GM12874 (cell line): ENCODE measurements around the gene SPATA13.

Source experiments
- CTCF ChIP-seq: IDR thresholded peaks from 2 replicates; pipeline ENCODE4 v1.5.1; 2011; ENCODE audit warnings: low read depth, mild to moderate bottlenecking, control low read depth, low read length, moderate library complexity; ENCODE audit not compliant: insufficient read depth

The SPATA13 gene

GRCh38 chr13:24192057-24192810 lies 31.7 kb downstream of the SPATA13 start:
- no peak for TF ChIP-seq CTCF

- no peak for TF ChIP-seq CTCF
Observed at GRCh38 chr13:24192811-24193162, 32.3 kb downstream of the SPATA13 start.

GRCh38 chr13:24194447-24194846 lies 33.9 kb downstream of the SPATA13 start:
- TF ChIP-seq CTCF: no peak

GRCh38 chr13:24195626-24196025 lies 35.1 kb downstream of the SPATA13 start:
- no peak for TF ChIP-seq CTCF

- no peak for TF ChIP-seq CTCF
Observed at GRCh38 chr13:24196593-24197197, 36.2 kb downstream of the SPATA13 start.

GRCh38 chr13:24199016-24199415 lies 38.5 kb downstream of the SPATA13 start:
- TF ChIP-seq CTCF: no peak

GRCh38 chr13:24202215-24202614 lies 41.7 kb downstream of the SPATA13 start:
- TF ChIP-seq CTCF: no peak
